ENCODE results near the gene NNAT.

Gene NNAT

GRCh38 chr20:37519508-37520418 is 1.3 kb upstream of the NNAT start:
- Histone ChIP-seq H4K20me1 (ENCODE audit: insufficient read depth) (no peaks in the 10 kb centered on the region), H3K79me2 (ENCODE audit: insufficient read depth, low read depth) (peaks cover 41% of the 10 kb centered on the region; the same call in 1 of the 2 replicates), H3K9ac (no peak overlapping the region), H2AFZ (ENCODE audit: low read depth) (no peak overlapping the region), H3K4me1 (ENCODE audit: low read depth, poor library complexity, severe bottlenecking) (peaks cover 11% of the 10 kb centered on the region), H3K36me3 (ENCODE audit: insufficient read depth) (no peaks in the 10 kb centered on the region), H3K4me2 (no peak overlapping the region), H3K4me3 (IDR thresholded peaks at IDR 0.05; ENCODE audit: insufficient read depth, low read depth, low read length) (no peak overlapping the region), H3K27ac (no peak overlapping the region), H3K27me3 (ENCODE audit: insufficient read depth, low read depth) (no peaks in the 10 kb centered on the region)
- no peak for TF ChIP-seq CTCF (conservative IDR thresholded peaks at IDR 0.05; ENCODE audit: low read depth, low read length)

- no peak for TF ChIP-seq CTCF (conservative IDR thresholded peaks at IDR 0.05; ENCODE audit: low read depth, low read length)
- H4K20me1 ChIP-seq (ENCODE audit: insufficient read depth): no peaks in the 10 kb centered on the region
- no peak overlapping the region for H3K9ac ChIP-seq
- no peak overlapping the region for H2AFZ ChIP-seq (ENCODE audit: low read depth)
- H3K27ac ChIP-seq: no peak overlapping the region
- peaks cover 18% of the 10 kb centered on the region for H3K4me1 ChIP-seq (ENCODE audit: low read depth, poor library complexity, severe bottlenecking)
- no peak overlapping the region for H3K4me2 ChIP-seq
- no peaks in the 10 kb centered on the region for H3K36me3 ChIP-seq (ENCODE audit: insufficient read depth)
- peaks cover 45% of the 10 kb centered on the region for H3K79me2 ChIP-seq (ENCODE audit: insufficient read depth, low read depth)
- H3K27me3 ChIP-seq (ENCODE audit: insufficient read depth, low read depth): no peaks in the 10 kb centered on the region
- H3K4me3 ChIP-seq (IDR thresholded peaks at IDR 0.05; ENCODE audit: insufficient read depth, low read depth, low read length): no peak overlapping the region
These were observed 563 bp upstream of the NNAT start for GRCh38 chr20:37520419-37520955.

- Histone ChIP-seq H3K36me3 (ENCODE audit: insufficient read depth) (no peaks in the 10 kb centered on the region), H3K4me3 (IDR thresholded peaks at IDR 0.05; ENCODE audit: insufficient read depth, low read depth, low read length) (no peak overlapping the region), H4K20me1 (ENCODE audit: insufficient read depth) (no peaks in the 10 kb centered on the region), H3K27me3 (ENCODE audit: insufficient read depth, low read depth) (no peaks in the 10 kb centered on the region), H3K79me2 (ENCODE audit: insufficient read depth, low read depth) (peaks cover 65% of the 10 kb centered on the region), H3K27ac (no peak overlapping the region), H3K4me1 (ENCODE audit: low read depth, poor library complexity, severe bottlenecking) (peaks cover 33% of the 10 kb centered on the region), H3K9ac (no peak overlapping the region), H3K4me2 (no peak overlapping the region), H2AFZ (ENCODE audit: low read depth) (no peak overlapping the region)
- no peak for TF ChIP-seq CTCF (conservative IDR thresholded peaks at IDR 0.05; ENCODE audit: low read depth, low read length)
These were observed 1.4 kb downstream of the NNAT start for GRCh38 chr20:37522260-37523011.

GRCh38 chr20:37523012-37523391 is 2.0 kb downstream of the NNAT start:
- no peaks in the 10 kb centered on the region for H4K20me1 ChIP-seq (ENCODE audit: insufficient read depth)
- no peaks in the 10 kb centered on the region for H3K27me3 ChIP-seq (ENCODE audit: insufficient read depth, low read depth)
- no peak overlapping the region for H3K27ac ChIP-seq
- H3K4me2 ChIP-seq: no peak overlapping the region
- peaks cover 33% of the 10 kb centered on the region for H3K4me1 ChIP-seq (ENCODE audit: low read depth, poor library complexity, severe bottlenecking)
- no peak overlapping the region for H2AFZ ChIP-seq (ENCODE audit: low read depth)
- no peaks in the 10 kb centered on the region for H3K36me3 ChIP-seq (ENCODE audit: insufficient read depth)
- no peak for TF ChIP-seq CTCF (conservative IDR thresholded peaks at IDR 0.05; ENCODE audit: low read depth, low read length)
- H3K79me2 ChIP-seq (ENCODE audit: insufficient read depth, low read depth): peaks cover 67% of the 10 kb centered on the region
- H3K4me3 ChIP-seq (IDR thresholded peaks at IDR 0.05; ENCODE audit: insufficient read depth, low read depth, low read length): no peak overlapping the region
- no peak overlapping the region for H3K9ac ChIP-seq
